HEK293 (cell line): ENCODE results near the gene NIPAL3.
A peak's percentile ranks its signal among the peaks of the same experiment; 100 is the strongest.

Source experiments
- CTCF ChIA-PET: fragments of 350-600 bp; formaldehyde crosslinking; extraction: SDS; loops from one replicate; lab custom pipeline; 2021; ENCODE audit warnings: antibody characterized with exemption; lab: Yijun Ruan, JAX
- POLR2A ChIA-PET: fragments of 300-600 bp; formaldehyde crosslinking; extraction: SDS; loops from one replicate; lab custom pipeline; 2020; ENCODE audit warnings: antibody characterized with exemption, inconsistent platforms; lab: Yijun Ruan, JAX
- H3K27ac ChIP-seq: fragments of 200-500 bp; sonication (Bioruptor generic); 2 replicates; pipeline ENCODE4 v1.5.1; 2014; ENCODE audit warnings: low read depth, low read length, control low read depth, inconsistent platforms; ENCODE audit errors: extremely low read depth
- H3K36me3 ChIP-seq, 2 experiments: fragments of 200-500 bp in 1 of 2; sonication (Bioruptor generic) in 1 of 2; 1 replicate in 1 of 2; 2 replicates in 1 of 2; pipeline ENCODE4 v1.5.1; 2014 to 2017; ENCODE audit warnings: inconsistent platforms in 2 of 2, low read length in 2 of 2; ENCODE audit not compliant: control insufficient read depth in 2 of 2, insufficient read depth in 1 of 2
- H3K4me1 ChIP-seq: fragments of 200-500 bp; sonication (Bioruptor generic); 2 replicates; pipeline ENCODE4 v1.5.1; 2014; ENCODE audit warnings: mild to moderate bottlenecking, low read length, inconsistent platforms; ENCODE audit not compliant: control insufficient read depth, insufficient read depth
- H3K4me3 ChIP-seq: 2 replicates; pipeline ENCODE4 v1.5.1; 2011; ENCODE audit warnings: low read depth, mild to moderate bottlenecking, control low read depth, low read length, moderate library complexity
- H3K9me3 ChIP-seq: fragments of 200-500 bp; sonication (Bioruptor generic); 2 replicates; pipeline ENCODE4 v1.5.1; 2014; ENCODE audit warnings: low read depth, low read length, inconsistent platforms; ENCODE audit not compliant: control insufficient read depth, insufficient read depth
- KLF7 ChIP-seq: fragments of 450-650 bp; formaldehyde crosslinking; IDR thresholded peaks from 2 replicates; pipeline ENCODE4 v1.5.1; 2016; ENCODE audit warnings: missing biosample characterization, missing genetic modification characterization, borderline replicate concordance
- PATZ1 ChIP-seq: fragments of 450-650 bp; formaldehyde crosslinking; IDR thresholded peaks from 2 replicates; pipeline ENCODE4 v1.5.1; 2016; ENCODE audit warnings: missing biosample characterization, missing genetic modification characterization
- PRDM1 ChIP-seq: fragments of 450-650 bp; formaldehyde crosslinking; IDR thresholded peaks from 2 replicates; pipeline ENCODE4; 2016; ENCODE audit warnings: missing biosample characterization, missing genetic modification characterization
- PRDM4 ChIP-seq: fragments of 450-650 bp; formaldehyde crosslinking; IDR thresholded peaks from 2 replicates; pipeline ENCODE4 v1.5.1; 2017; ENCODE audit warnings: missing biosample characterization, missing genetic modification characterization
- SCRT2 ChIP-seq: fragments of 450-650 bp; formaldehyde crosslinking; IDR thresholded peaks from 2 replicates; pipeline ENCODE4 v1.5.1; 2016; ENCODE audit warnings: missing biosample characterization, missing genetic modification characterization
- YY2 ChIP-seq: fragments of 450-650 bp; formaldehyde crosslinking; IDR thresholded peaks from 2 replicates; pipeline ENCODE4 v1.5.1; 2016; ENCODE audit warnings: missing biosample characterization, missing genetic modification characterization
- ZNF148 ChIP-seq: fragments of 450-650 bp; formaldehyde crosslinking; IDR thresholded peaks from 2 replicates; pipeline ENCODE4 v1.5.0; 2017; ENCODE audit warnings: missing biosample characterization, missing genetic modification characterization, borderline replicate concordance
- ZNF211 ChIP-seq: fragments of 450-650 bp; formaldehyde crosslinking; IDR thresholded peaks from 2 replicates; pipeline ENCODE4 v1.5.1; 2016; ENCODE audit warnings: low read depth, missing biosample characterization, missing genetic modification characterization
- ZNF239 ChIP-seq: fragments of 450-650 bp; formaldehyde crosslinking; IDR thresholded peaks from 2 replicates; pipeline ENCODE4 v1.5.1; 2016; ENCODE audit warnings: missing biosample characterization, missing genetic modification characterization
- ZNF398 ChIP-seq: fragments of 450-650 bp; formaldehyde crosslinking; IDR thresholded peaks from 2 replicates; pipeline ENCODE4 v1.5.1; 2017; ENCODE audit warnings: missing biosample characterization, missing genetic modification characterization
- ZNF423 ChIP-seq: fragments of 450-650 bp; formaldehyde crosslinking; IDR thresholded peaks from 2 replicates; pipeline ENCODE4 v1.5.1; 2016; ENCODE audit warnings: missing biosample characterization, missing genetic modification characterization
- ZNF544 ChIP-seq: fragments of 450-650 bp; formaldehyde crosslinking; IDR thresholded peaks from 2 replicates; pipeline ENCODE4 v1.5.0; 2017; ENCODE audit warnings: missing biosample characterization, missing genetic modification characterization
- ZNF610 ChIP-seq: fragments of 450-650 bp; formaldehyde crosslinking; IDR thresholded peaks from 2 replicates; pipeline ENCODE4 v1.5.1; 2016; ENCODE audit warnings: missing biosample characterization, missing genetic modification characterization, borderline replicate concordance
- ZNF624 ChIP-seq: fragments of 450-650 bp; formaldehyde crosslinking; IDR thresholded peaks from 2 replicates; pipeline ENCODE4 v1.5.1; 2017; ENCODE audit warnings: missing biosample characterization, missing genetic modification characterization
- ZNF692 ChIP-seq: fragments of 450-650 bp; formaldehyde crosslinking; IDR thresholded peaks from 2 replicates; pipeline ENCODE4 v1.5.1; 2016; ENCODE audit warnings: missing biosample characterization, missing genetic modification characterization
- ZNF747 ChIP-seq: fragments of 450-650 bp; formaldehyde crosslinking; IDR thresholded peaks from 2 replicates; pipeline ENCODE4 v1.5.1; 2016; ENCODE audit warnings: missing biosample characterization, missing genetic modification characterization
- ZNF785 ChIP-seq: fragments of 450-650 bp; formaldehyde crosslinking; IDR thresholded peaks from 2 replicates; pipeline ENCODE4 v1.5.1; 2016; ENCODE audit warnings: missing biosample characterization, missing genetic modification characterization
- ZSCAN4 ChIP-seq: fragments of 450-650 bp; formaldehyde crosslinking; IDR thresholded peaks from 2 replicates; pipeline ENCODE4 v1.5.1; 2017; ENCODE audit warnings: missing biosample characterization, missing genetic modification characterization

The NIPAL3 gene

GRCh38 chr1:24366707-24367106 is 48.9 kb upstream of the NIPAL3 start:
- peaks cover 3 to 37% of the 10 kb centered on the region in 2 experiments; a peak in 2 of 3 replicates for H3K36me3 ChIP-seq
- ChIA-PET CTCF (interaction anchor here (1.9 to 5.1 kb wide), 2 partner anchors 25 to 165 kb away, joined by 4 to 23 read pairs; no protein-coding TSS in a partner anchor), POLR2A (interaction anchor here (2.8 kb wide), 1 partner anchor 45 kb away, joined by 10 read pairs; no protein-coding TSS in a partner anchor)

GRCh38 chr1:24369199-24369598 is 46.4 kb upstream of the NIPAL3 start:
- POLR2A ChIA-PET = no interaction called here
- Histone ChIP-seq H3K4me1 (no peaks in the 10 kb centered on the region), H3K9me3 (no peaks in the 10 kb centered on the region), H3K27ac (no peak overlapping the region), H3K4me3 (no peak overlapping the region), H3K36me3 (peaks cover 3 to 44% of the 10 kb centered on the region in 2 experiments; a peak in 2 of 3 replicates)
- CTCF ChIA-PET = interaction anchor here (0.5 to 5.1 kb wide), 5 partner anchors 10 to 170 kb away, joined by 3 to 23 read pairs (median 4); no protein-coding TSS in a partner anchor
- TF ChIP-seq KLF7 (tag by site-specific recombination) (no peak), YY2 (tag by site-specific recombination) (no peak), SCRT2 (tag by site-specific recombination) (0 out of 2 replicates have a peak, but pooled peaks have one; percentile 43), ZSCAN4 (tag by site-specific recombination) (no peak), ZNF610 (tag by site-specific recombination) (no peak), ZNF692 (tag by site-specific recombination) (no peak)

More at GRCh38 chr1:24366707-24367106, 48.9 kb upstream of the NIPAL3 start:
- TF ChIP-seq ZNF239 (tag by site-specific recombination) = peak; percentile 97
- TF ChIP-seq ZNF747 (tag by site-specific recombination) = no peak
- Histone ChIP-seq H3K4me3 (no peak overlapping the region), H3K27ac (no peak overlapping the region), H3K4me1 (no peaks in the 10 kb centered on the region), H3K9me3 (no peaks in the 10 kb centered on the region)

- Histone ChIP-seq H3K4me1 (no peaks in the 10 kb centered on the region), H3K36me3 (peaks cover 3 to 44% of the 10 kb centered on the region in 2 experiments; a peak in 2 of 3 replicates), H3K9me3 (no peaks in the 10 kb centered on the region), H3K27ac (no peak overlapping the region), H3K4me3 (no peak overlapping the region)
- TF ChIP-seq PRDM1 (tag by site-specific recombination) = no peak
- no peak for TF ChIP-seq ZNF211 (tag by site-specific recombination)
- TF ChIP-seq ZNF544 (tag by site-specific recombination) = no peak
- no peak for TF ChIP-seq ZNF624 (tag by site-specific recombination)
- no peak for TF ChIP-seq ZNF785 (tag by site-specific recombination)
- TF ChIP-seq PATZ1 (tag by site-specific recombination) = no peak
- TF ChIP-seq ZNF423 = no peak
- TF ChIP-seq ZNF148 = no peak
- TF ChIP-seq PRDM4 = no peak
- no peak for TF ChIP-seq ZNF398
- POLR2A ChIA-PET = no interaction called here
- CTCF ChIA-PET = interaction anchor here (0.5 to 0.6 kb wide), 2 partner anchors 123 to 170 kb away, joined by 3 to 4 read pairs; no protein-coding TSS in a partner anchor
Observed at GRCh38 chr1:24369801-24370200, 45.8 kb upstream of the NIPAL3 start.
